Natural killer cell treated with Interleukin-12 subunit alpha and Interleukin-12 subunit beta and Interleukin-15 and Interleukin-18, amount 100 ng/mL, for 72 hours (primary cell): ENCODE results near the gene KLHL29. TPM values are rescaled to one million over a fixed set of nuclear protein-coding genes. Genes with fewer than 3 reads are reported as not detected.

Experiments
- ATAC-seq, 2 donors: fragments of 150-1000 bp; cut with Tn5 transposase in 1 of 2; sonication (Bioruptor Pico), chemical (Tn5 transposase) in 1 of 2; 2 replicates each; pipeline ENCODE4 v1.10.0; 2021
- DNase-seq: peaks from one replicate; pipeline ENCODE4 v3.0.0; 2022; ENCODE audit warnings: low spot score
- H3K27ac Mint-ChIP-seq, 2 donors: 1 replicate in 1 of 2; 2 replicates in 1 of 2; pipeline ENCODE4 v1.8.0; 2022; ENCODE audit warnings: mixed read lengths in 2 of 2, mild to moderate bottlenecking in 1 of 2, moderate library complexity in 1 of 2
- H3K27me3 Mint-ChIP-seq, 2 donors: 1 replicate in 1 of 2; 2 replicates in 1 of 2; pipeline ENCODE4 v1.8.0; 2022; ENCODE audit warnings: mixed read lengths in 2 of 2
- H3K36me3 Mint-ChIP-seq: one replicate; pipeline ENCODE4 v1.8.0; 2022; ENCODE audit warnings: mixed read lengths
- H3K4me1 Mint-ChIP-seq, 2 donors: 1 replicate in 1 of 2; 2 replicates in 1 of 2; pipeline ENCODE4 v1.8.0; 2022; ENCODE audit warnings: low read depth in 2 of 2, mixed read lengths in 2 of 2, mild to moderate bottlenecking in 1 of 2
- H3K4me3 Mint-ChIP-seq: one replicate; pipeline ENCODE4 v1.8.0; 2022; ENCODE audit warnings: mixed read lengths
- H3K9me3 Mint-ChIP-seq: 2 replicates; pipeline ENCODE4 v1.8.0; 2022; ENCODE audit warnings: mixed read lengths
- total RNA-seq, 2 donors: library from RNA; stranded (reverse); gene quantifications; one replicate each; pipeline ENCODE4 v1.2.3, GENCODE V29; 2022

KLHL29 gene
- total RNA-seq, 2 donors from 2014 or later = 0.11 to 0.12 TPM

- Mint-ChIP-seq H3K9me3 (no peaks in the 10 kb centered on the region), H3K27ac (no peak overlapping the region), H3K27me3 (peaks cover 6 to 8% of the 10 kb centered on the region in 2 donors), H3K4me1 (no peaks in the 10 kb centered on the region), H3K36me3 (no peaks in the 10 kb centered on the region), H3K4me3 (no peak overlapping the region)
- peak; percentile 13 for DNase-seq
- ATAC-seq = no peak
These were observed 206.1 kb downstream of the KLHL29 start for GRCh38 chr2:23591111-23591510.

DNA sequence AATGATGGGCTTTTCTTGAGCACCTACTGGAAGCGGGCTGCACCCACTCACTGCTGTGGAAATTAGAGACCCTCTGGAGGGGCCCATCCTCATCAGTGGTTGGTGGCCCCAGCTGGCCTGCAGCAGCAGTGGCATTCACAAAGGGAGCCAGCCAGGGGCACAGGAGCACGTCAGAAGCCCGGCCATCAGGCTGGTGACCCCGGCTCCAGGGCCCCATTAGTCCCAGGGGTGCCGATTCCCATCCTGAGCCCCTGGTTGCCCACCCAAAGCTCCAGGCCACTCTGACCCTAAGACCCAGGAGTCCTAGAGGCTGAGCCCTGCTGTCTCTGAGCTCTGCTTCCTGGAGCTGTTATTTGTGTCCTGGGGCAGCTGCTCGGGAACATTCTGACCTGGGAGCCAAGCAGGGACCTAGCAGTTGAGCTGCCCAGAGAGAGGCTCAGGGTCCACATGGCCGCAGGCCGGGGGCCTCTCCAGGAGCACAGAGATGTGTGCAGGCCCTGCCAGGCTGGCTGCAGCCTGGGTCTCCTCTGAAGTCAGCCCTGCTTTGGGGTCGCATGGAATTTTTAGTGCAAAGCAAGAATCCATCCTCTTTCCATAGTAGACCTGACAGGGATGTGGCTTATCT is 207.2 kb downstream of the KLHL29 start:
- Mint-ChIP-seq H3K4me1 (no peaks in the 10 kb centered on the region), H3K27me3 (peaks cover 3% of the 10 kb centered on the region in 2 donors), H3K9me3 (no peaks in the 10 kb centered on the region), H3K27ac (no peak overlapping the region), H3K4me3 (no peak overlapping the region), H3K36me3 (no peaks in the 10 kb centered on the region)
- ATAC-seq (no peak), DNase-seq (peak; percentile 28)

DNA sequence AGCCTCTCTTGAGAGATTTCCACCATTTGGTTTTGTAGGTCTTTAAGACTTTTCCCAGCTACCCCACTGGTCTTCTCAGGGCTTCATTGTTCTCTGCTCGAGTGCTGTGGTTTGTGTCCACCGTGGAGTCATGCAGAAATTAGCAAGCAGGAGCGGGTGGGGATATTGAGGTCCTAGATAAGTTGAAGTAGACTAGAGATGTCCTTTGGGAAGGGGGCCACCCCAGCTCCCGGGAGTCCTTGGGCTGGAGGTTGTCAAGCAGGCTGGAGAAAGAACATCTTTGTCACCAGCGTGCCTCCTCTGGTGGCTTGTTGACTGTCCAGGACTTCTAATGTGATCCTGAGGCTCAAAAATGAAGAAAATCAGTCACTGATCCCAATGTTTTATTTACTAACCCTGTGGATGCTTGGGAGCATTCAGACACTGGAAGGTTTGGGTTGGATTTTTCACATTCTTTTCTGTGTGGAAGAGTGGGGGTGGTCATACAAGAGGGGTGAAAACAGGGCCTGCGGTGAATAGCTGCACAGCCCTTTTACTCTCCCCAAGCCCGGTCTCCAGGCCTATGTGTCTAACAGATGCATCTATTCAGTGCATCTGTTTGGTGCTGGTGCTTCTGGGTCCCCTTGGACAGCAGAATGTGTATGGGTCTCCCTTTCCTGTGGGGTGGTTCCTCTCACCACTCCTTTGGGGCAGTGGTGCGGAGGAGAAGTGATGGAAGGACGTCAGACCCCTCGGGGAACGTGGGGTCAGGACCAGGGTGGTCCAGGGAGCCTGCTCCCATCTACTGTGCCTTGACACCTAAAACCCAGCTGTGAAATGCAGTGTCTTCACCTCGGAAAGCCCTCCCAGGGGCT is 208.1 kb downstream of the KLHL29 start:
- Mint-ChIP-seq H3K9me3 (no peaks in the 10 kb centered on the region), H3K36me3 (no peaks in the 10 kb centered on the region), H3K27me3 (peaks cover 0 to 3% of the 10 kb centered on the region in 2 donors), H3K27ac (no peak overlapping the region), H3K4me3 (no peak overlapping the region), H3K4me1 (no peaks in the 10 kb centered on the region)
- ATAC-seq (no peak), DNase-seq (peak; percentile 55)

GRCh38 chr2:23593752-23594459 is 208.9 kb downstream of the KLHL29 start:
- H3K36me3 Mint-ChIP-seq = no peaks in the 10 kb centered on the region
- H3K27ac Mint-ChIP-seq = no peak overlapping the region
- H3K4me1 Mint-ChIP-seq = no peaks in the 10 kb centered on the region
- no peaks in the 10 kb centered on the region for H3K9me3 Mint-ChIP-seq
- DNase-seq = peak; percentile 57
- H3K27me3 Mint-ChIP-seq = peaks cover 0 to 3% of the 10 kb centered on the region in 2 donors
- H3K4me3 Mint-ChIP-seq = no peak overlapping the region
- ATAC-seq = no peak

DNA sequence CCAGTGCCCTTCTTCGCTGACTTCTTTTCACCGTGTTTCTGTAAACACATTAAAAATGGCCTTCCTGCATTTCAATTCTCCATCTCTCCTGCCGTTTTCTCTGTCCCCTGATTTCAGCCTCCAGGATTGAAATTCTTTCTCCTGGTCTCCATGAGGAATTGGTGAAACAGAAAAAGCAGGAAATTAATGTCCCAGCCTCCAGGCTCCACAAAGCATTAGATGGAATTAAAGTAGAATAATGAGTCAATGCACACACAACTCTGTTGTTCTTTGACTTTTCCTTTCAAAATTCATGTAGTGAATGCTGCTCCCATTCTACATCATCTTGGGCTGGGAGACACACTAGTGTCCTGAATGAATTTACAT is 209.5 kb downstream of the KLHL29 start:
- ATAC-seq (no peak), DNase-seq (no peak)
- Mint-ChIP-seq H3K4me1 (no peaks in the 10 kb centered on the region), H3K4me3 (no peak overlapping the region), H3K9me3 (no peaks in the 10 kb centered on the region), H3K27me3 (peaks cover 0 to 3% of the 10 kb centered on the region in 2 donors), H3K36me3 (no peaks in the 10 kb centered on the region), H3K27ac (no peak overlapping the region)

DNA sequence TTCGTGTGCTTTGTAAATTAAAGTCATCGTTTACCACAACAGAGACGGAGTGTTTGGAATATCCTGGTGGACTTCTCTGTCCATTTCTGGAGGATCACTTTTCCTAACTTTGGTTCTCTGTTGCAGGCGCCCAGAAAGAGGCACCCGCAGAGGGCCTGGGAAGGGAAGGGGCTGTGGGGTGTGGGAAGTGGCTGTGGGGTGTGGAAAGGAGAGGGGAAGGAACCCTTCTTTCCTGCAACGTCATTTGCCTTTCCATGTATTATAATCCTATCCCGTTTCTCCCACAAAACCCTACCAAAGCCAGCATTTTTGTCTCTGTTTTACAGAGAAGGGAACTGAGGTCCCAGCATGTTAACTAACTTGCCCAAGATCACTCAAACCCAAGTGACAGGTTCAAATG is 210.0 kb downstream of the KLHL29 start:
- DNase-seq (peak; percentile 18), ATAC-seq (no peak)
- Mint-ChIP-seq H3K36me3 (no peaks in the 10 kb centered on the region), H3K27ac (no peak overlapping the region), H3K9me3 (no peaks in the 10 kb centered on the region), H3K4me1 (no peaks in the 10 kb centered on the region), H3K4me3 (no peak overlapping the region), H3K27me3 (peaks cover 0 to 3% of the 10 kb centered on the region in 2 donors)

DNA sequence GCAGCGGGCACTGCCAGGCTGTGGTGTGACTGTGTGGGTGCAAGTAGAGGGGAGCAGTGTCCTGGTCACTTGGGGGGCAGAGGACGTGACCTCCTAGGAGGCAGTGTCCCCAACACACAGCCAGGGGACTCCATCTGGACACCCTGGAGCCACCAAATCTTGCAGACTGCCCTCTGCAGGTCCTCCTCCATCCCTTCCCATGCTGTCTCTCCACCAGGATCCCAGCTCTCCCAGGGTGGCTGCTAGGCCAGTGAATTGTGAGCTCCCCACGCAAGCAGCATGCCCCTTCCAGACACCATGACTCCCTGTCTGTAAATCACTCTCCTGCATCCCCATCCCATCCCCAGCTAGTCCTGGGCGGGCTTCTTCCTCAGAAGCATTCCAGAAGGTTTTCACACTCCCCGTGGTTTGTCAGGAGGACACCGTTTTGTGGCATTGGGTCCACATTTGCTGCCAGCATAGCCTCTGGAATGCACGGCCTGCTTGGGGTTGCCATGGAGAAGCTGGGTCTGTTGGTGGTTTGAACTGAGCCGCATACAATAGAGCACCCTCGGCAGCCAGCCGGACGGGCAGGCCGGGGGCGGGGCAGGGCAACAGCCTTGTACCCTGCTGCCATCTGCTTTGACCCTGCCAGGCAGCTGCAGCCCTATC is 210.7 kb downstream of the KLHL29 start:
- Mint-ChIP-seq H3K27ac (no peak overlapping the region), H3K4me3 (no peak overlapping the region), H3K36me3 (no peaks in the 10 kb centered on the region), H3K4me1 (no peaks in the 10 kb centered on the region), H3K27me3 (peaks cover 0 to 3% of the 10 kb centered on the region in 2 donors), H3K9me3 (no peaks in the 10 kb centered on the region)
- ATAC-seq (no peak), DNase-seq (peak; percentile 48)

GRCh38 chr2:23596316-23596885 is 211.4 kb downstream of the KLHL29 start:
- ATAC-seq (no peak), DNase-seq (peak; percentile 49)
- Mint-ChIP-seq H3K4me3 (no peak overlapping the region), H3K27me3 (peaks cover 0 to 3% of the 10 kb centered on the region in 2 donors), H3K9me3 (no peaks in the 10 kb centered on the region), H3K27ac (no peak overlapping the region), H3K4me1 (no peaks in the 10 kb centered on the region), H3K36me3 (no peaks in the 10 kb centered on the region)

GRCh38 chr2:23597687-23598086 is 212.7 kb downstream of the KLHL29 start:
- Mint-ChIP-seq H3K36me3 (no peaks in the 10 kb centered on the region), H3K9me3 (no peaks in the 10 kb centered on the region), H3K27ac (no peak overlapping the region), H3K4me1 (no peaks in the 10 kb centered on the region), H3K4me3 (no peak overlapping the region), H3K27me3 (peaks cover 0 to 3% of the 10 kb centered on the region in 2 donors)
- DNase-seq (peak; percentile 51), ATAC-seq (no peak)

DNA sequence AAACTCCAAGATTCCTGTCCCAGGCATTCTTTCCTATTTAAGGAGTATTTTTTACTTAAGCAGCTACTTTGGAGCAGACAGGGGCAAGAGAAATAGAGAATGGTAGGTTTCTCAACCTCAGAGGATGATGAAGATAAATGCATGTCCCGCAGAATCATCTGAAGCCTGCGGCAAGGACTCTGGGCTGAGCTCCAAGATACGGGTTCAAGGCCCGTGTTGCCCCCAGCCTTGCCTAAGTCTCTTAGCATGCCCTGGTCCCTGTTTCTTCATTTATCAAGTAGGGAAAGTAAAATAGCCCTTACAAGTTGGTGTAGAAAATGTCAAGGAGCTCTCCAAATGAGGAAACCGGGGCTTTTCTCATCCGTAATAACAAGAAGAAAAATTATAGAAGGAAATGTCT is 214.0 kb downstream of the KLHL29 start:
- DNase-seq = no peak
- Mint-ChIP-seq H3K9me3 (no peaks in the 10 kb centered on the region), H3K36me3 (no peaks in the 10 kb centered on the region), H3K27me3 (peaks cover 0 to 3% of the 10 kb centered on the region in 2 donors), H3K27ac (no peak overlapping the region), H3K4me1 (no peaks in the 10 kb centered on the region), H3K4me3 (no peak overlapping the region)
- ATAC-seq = no peak

GRCh38 chr2:23599667-23600066 is 214.7 kb downstream of the KLHL29 start:
- Mint-ChIP-seq H3K4me1 (no peaks in the 10 kb centered on the region), H3K27me3 (peaks cover 0 to 3% of the 10 kb centered on the region in 2 donors), H3K9me3 (no peaks in the 10 kb centered on the region), H3K4me3 (no peak overlapping the region), H3K36me3 (no peaks in the 10 kb centered on the region), H3K27ac (no peak overlapping the region)
- DNase-seq (peak; percentile 35), ATAC-seq (no peak)

GRCh38 chr2:23600346-23600745 is 215.4 kb downstream of the KLHL29 start:
- Mint-ChIP-seq H3K36me3 (no peaks in the 10 kb centered on the region), H3K27me3 (peaks cover 0 to under 1% of the 10 kb centered on the region in 2 donors), H3K27ac (no peak overlapping the region), H3K4me1 (no peaks in the 10 kb centered on the region), H3K4me3 (no peak overlapping the region), H3K9me3 (no peaks in the 10 kb centered on the region)
- ATAC-seq (no peak), DNase-seq (peak; percentile 38)

DNA sequence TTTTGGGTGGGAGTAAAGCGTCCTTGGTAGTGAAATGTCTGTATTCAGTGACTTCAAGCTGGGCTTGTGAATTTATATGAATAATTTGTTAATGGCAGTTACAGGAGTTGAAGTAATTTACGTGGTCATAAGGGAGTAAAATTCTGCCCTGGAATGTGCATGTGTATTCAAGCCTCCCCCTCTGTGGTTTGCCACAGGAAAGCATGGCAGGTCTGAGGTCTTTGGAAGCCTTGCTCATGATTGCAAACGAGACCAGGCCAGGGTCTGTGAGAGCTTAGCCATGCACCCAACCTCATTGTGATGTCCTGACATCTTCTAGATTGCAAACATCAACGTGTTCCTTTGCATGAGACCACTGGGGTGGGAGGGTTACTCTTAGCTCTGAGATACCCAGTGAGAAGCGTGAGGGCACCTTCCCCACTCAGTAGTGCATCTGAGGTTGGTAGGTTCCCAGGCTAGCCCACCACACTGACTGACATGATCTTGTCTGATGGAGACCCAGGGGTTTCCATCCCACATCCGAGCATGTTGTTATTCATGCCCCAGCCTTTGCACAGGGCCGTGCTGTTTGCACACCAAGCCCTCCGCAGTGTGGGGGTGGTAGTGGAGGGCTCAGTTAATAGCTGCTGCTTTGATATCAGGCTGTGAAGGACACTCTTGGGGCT is 216.5 kb downstream of the KLHL29 start:
- H3K4me3 Mint-ChIP-seq = no peak overlapping the region

More for the DNA sequence above, 216.5 kb downstream of the KLHL29 start:
- DNase-seq (peak; percentile 47), ATAC-seq (no peak)
- Mint-ChIP-seq H3K9me3 (peaks cover 4% of the 10 kb centered on the region), H3K27me3 (peaks cover 0 to 2% of the 10 kb centered on the region in 2 donors), H3K36me3 (no peaks in the 10 kb centered on the region), H3K27ac (no peak overlapping the region), H3K4me1 (no peaks in the 10 kb centered on the region)
